HG03045 (cell line): ENCODE data around the gene NYNRIN.

Source experiments
- ATAC-seq: cut with Tn5 transposase; IDR thresholded peaks from one replicate; pipeline ENCODE4 v1.9.1; 2021; ENCODE audit warnings: mild to moderate bottlenecking, moderate library complexity; ENCODE audit not compliant: unreplicated experiment

Gene NYNRIN

GRCh38 chr14:24430143-24430681 lies 31.4 kb downstream of the NYNRIN start:
- ATAC-seq, result peak; percentile 75

- ATAC-seq, result no peak
These were observed 32.1 kb downstream of the NYNRIN start for GRCh38 chr14:24430682-24431568.

GRCh38 chr14:24431569-24432258 lies 32.9 kb downstream of the NYNRIN start:
- ATAC-seq, result peak; percentile 48

GRCh38 chr14:24432259-24433131 lies 33.7 kb downstream of the NYNRIN start:
- no peak for ATAC-seq

GRCh38 chr14:24434036-24434435 lies 35.2 kb downstream of the NYNRIN start:
- ATAC-seq, result no peak

- ATAC-seq, result no peak
These were observed 35.9 kb downstream of the NYNRIN start for GRCh38 chr14:24434676-24435075.

- no peak for ATAC-seq
These were observed 36.5 kb downstream of the NYNRIN start for GRCh38 chr14:24435192-24435810.

- no peak for ATAC-seq
These were observed 37.2 kb downstream of the NYNRIN start for GRCh38 chr14:24435998-24436354.

- no peak for ATAC-seq
These were observed 37.7 kb downstream of the NYNRIN start for GRCh38 chr14:24436355-24437019.

GRCh38 chr14:24437020-24437735 lies 38.4 kb downstream of the NYNRIN start:
- no peak for ATAC-seq

- no peak for ATAC-seq
These were observed 38.9 kb downstream of the NYNRIN start for GRCh38 chr14:24437736-24438067.

- ATAC-seq, result no peak
These were observed 39.7 kb downstream of the NYNRIN start for GRCh38 chr14:24438223-24439097.

GRCh38 chr14:24439257-24439656 lies 40.5 kb downstream of the NYNRIN start:
- no peak for ATAC-seq

- no peak for ATAC-seq
These were observed 41.2 kb downstream of the NYNRIN start for GRCh38 chr14:24439830-24440605.

GRCh38 chr14:24440606-24441399 lies 42.0 kb downstream of the NYNRIN start:
- no peak for ATAC-seq

GRCh38 chr14:24441485-24441884 lies 42.7 kb downstream of the NYNRIN start:
- no peak for ATAC-seq

GRCh38 chr14:24441904-24442239 lies 43.1 kb downstream of the NYNRIN start:
- no peak for ATAC-seq
